Neural cell (in vitro differentiated cells): ENCODE results near the gene TRAPPC5. TPM values are rescaled to one million over a fixed set of nuclear protein-coding genes. Genes with fewer than 3 reads are reported as not detected.

Source experiments
- H2AFZ ChIP-seq: fragments of 200-600, 300-800 bp; sonication (generic), shearing (Covaris generic); 2 replicates; pipeline ENCODE4 v1.6.0; 2014; ENCODE audit warnings: low read depth, mild to moderate bottlenecking, antibody characterized with exemption, low read length, moderate library complexity
- H3F3A ChIP-seq: fragments of 200-600 bp; shearing (Covaris generic); 2 replicates; pipeline ENCODE4 v1.6.1; 2016; ENCODE audit warnings: mild to moderate bottlenecking, moderate library complexity, mixed read lengths, antibody characterized with exemption, low read length; ENCODE audit not compliant: insufficient read depth, poor library complexity, severe bottlenecking
- H3K27ac ChIP-seq: fragments of 200-600, 300-800 bp; sonication (generic), shearing (Covaris generic); 2 replicates; pipeline ENCODE4 v1.5.1; 2014; ENCODE audit warnings: mild to moderate bottlenecking, low read length, moderate library complexity
- H3K27me3 ChIP-seq: fragments of 300-800, 200-600 bp; sonication (generic), shearing (Covaris generic); 2 replicates; pipeline ENCODE4 v1.6.0; 2014; ENCODE audit warnings: mild to moderate bottlenecking, low read depth, low read length, moderate library complexity; ENCODE audit not compliant: insufficient read depth
- H3K36me3 ChIP-seq: fragments of 300-800, 200-600 bp; sonication (generic), shearing (Covaris generic); 2 replicates; pipeline ENCODE4 v1.5.1; 2014; ENCODE audit warnings: mild to moderate bottlenecking, antibody characterized with exemption, low read length, moderate library complexity; ENCODE audit not compliant: insufficient read depth
- H3K4me2 ChIP-seq: fragments of 300-800, 200-600 bp; sonication (generic), shearing (Covaris generic); 2 replicates; pipeline ENCODE4 v1.6.0; 2014; ENCODE audit warnings: mild to moderate bottlenecking, low read length
- H3K4me3 ChIP-seq: fragments of 300-800, 200-600 bp; sonication (generic), shearing (Covaris generic); 2 replicates; pipeline ENCODE4 v1.5.1; 2014; ENCODE audit warnings: mild to moderate bottlenecking, low read length, moderate library complexity
- H3K79me2 ChIP-seq: fragments of 200-600 bp; shearing (Covaris generic); replicated peaks from 2 replicates; pipeline ENCODE4 v1.6.0; 2014; ENCODE audit warnings: mild to moderate bottlenecking, low read length, moderate library complexity; ENCODE audit not compliant: insufficient read depth
- H3K9ac ChIP-seq: fragments of 300-800, 200-600 bp; sonication (generic), shearing (Covaris generic); 2 replicates; pipeline ENCODE4 v1.6.1; 2016; ENCODE audit warnings: mild to moderate bottlenecking, low read length, mixed read lengths
- H3K9me2 ChIP-seq: fragments of 200-600 bp; shearing (Covaris generic); 2 replicates; pipeline ENCODE4 v1.6.1; 2016; ENCODE audit warnings: mild to moderate bottlenecking, low read length, mixed read lengths; ENCODE audit not compliant: insufficient read depth
- H3K9me3 ChIP-seq: fragments of 200-600, 300-800 bp; sonication (generic), shearing (Covaris generic); 2 replicates; pipeline ENCODE4 v1.6.1; 2016; ENCODE audit warnings: mild to moderate bottlenecking, mixed run types, low read length, moderate library complexity, mixed read lengths
- H4K20me1 ChIP-seq: fragments of 200-600 bp; shearing (Covaris generic); 2 replicates; pipeline ENCODE4 v1.6.1; 2016; ENCODE audit warnings: mild to moderate bottlenecking, mixed run types; ENCODE audit not compliant: insufficient read depth
- EP300 ChIP-seq: fragments of 450-650 bp; conservative IDR thresholded peaks from 2 replicates; pipeline ENCODE4 v1.6.1; 2014; ENCODE audit warnings: antibody characterized with exemption, mild to moderate bottlenecking, moderate library complexity; ENCODE audit not compliant: poor library complexity, severe bottlenecking
- EZH2 ChIP-seq: fragments of 200-600, 300-800 bp; shearing (Covaris generic), sonication (generic); IDR thresholded peaks from 2 replicates; pipeline ENCODE4 v1.6.1; 2014; ENCODE audit warnings: antibody characterized with exemption, low read length, borderline replicate concordance, mild to moderate bottlenecking; ENCODE audit not compliant: insufficient read depth, poor library complexity, severe bottlenecking
- MXI1 ChIP-seq: fragments of 450-650 bp; conservative IDR thresholded peaks from 2 replicates; pipeline ENCODE4 v1.6.1; 2014; ENCODE audit warnings: antibody characterized with exemption, mild to moderate bottlenecking; ENCODE audit not compliant: poor library complexity, severe bottlenecking
- POLR2AphosphoS5 ChIP-seq: IDR thresholded peaks from 2 replicates; pipeline ENCODE4 v1.6.1; 2012
- RAD21 ChIP-seq: fragments of 450-650 bp; conservative IDR thresholded peaks from 2 replicates; pipeline ENCODE4 v1.6.1; 2014; ENCODE audit warnings: antibody characterized with exemption, mild to moderate bottlenecking, moderate library complexity
- SMC3 ChIP-seq: fragments of 450-650 bp; conservative IDR thresholded peaks from 2 replicates; pipeline ENCODE4 v1.6.1; 2014; ENCODE audit warnings: antibody characterized with exemption, mild to moderate bottlenecking, moderate library complexity; ENCODE audit not compliant: poor library complexity
- TAF1 ChIP-seq: IDR thresholded peaks from 2 replicates; pipeline ENCODE4 v1.6.1; 2012; ENCODE audit warnings: low read depth
- polyA plus RNA-seq: library from polyadenylated mRNA; depleted of rRNA; stranded (reverse); fragments of >200 nt; gene quantifications from 2 replicates; pipeline ENCODE4 v1.2.3, GENCODE V29; 2014
- TF ChIP-seq, protein P1 (sequence below): fragments of 450-650 bp; IDR thresholded peaks from 2 replicates; pipeline ENCODE4 v1.5.1; 2014; ENCODE audit warnings: antibody characterized with exemption, mild to moderate bottlenecking, moderate library complexity; ENCODE audit not compliant: poor library complexity, severe bottlenecking
- TF ChIP-seq, protein P2 (sequence below): IDR thresholded peaks from 2 replicates; pipeline ENCODE4 v1.6.1; 2012; ENCODE audit warnings: borderline replicate concordance

Gene TRAPPC5
- polyA plus RNA-seq, 1 donor from 2014 or later = 88.5 TPM

DNA sequence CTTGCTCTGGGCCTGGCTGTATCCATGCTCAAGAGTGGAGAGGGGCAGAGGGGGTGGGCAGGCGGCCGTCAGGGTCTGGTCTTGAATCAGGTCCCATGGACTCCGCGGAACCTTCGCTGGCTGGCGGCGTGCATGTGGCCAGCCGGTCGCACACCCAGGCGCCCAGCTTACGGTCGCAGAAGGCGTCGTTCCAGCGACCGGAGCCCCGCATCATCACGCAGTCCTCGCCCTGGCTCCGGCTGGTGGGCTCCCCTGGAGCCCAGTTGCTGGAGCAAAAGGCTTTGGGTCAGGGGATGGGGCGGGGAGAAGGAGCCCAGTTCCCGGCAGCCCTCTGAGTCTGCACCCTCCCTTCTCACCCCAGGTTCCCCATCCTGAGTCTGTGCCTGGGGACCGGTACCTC lies 8.5 kb downstream of the TRAPPC5 start:
- Histone ChIP-seq H3K36me3 (no peaks in the 10 kb centered on the region), H4K20me1 (no peaks in the 10 kb centered on the region), H3K4me3 (no peak overlapping the region), H3F3A (no peaks in the 10 kb centered on the region), H3K27ac (no peak overlapping the region), H3K79me2 (no peaks in the 10 kb centered on the region), H3K27me3 (no peaks in the 10 kb centered on the region), H3K9ac (no peak overlapping the region), H2AFZ (no peak overlapping the region), H3K9me2 (no peaks in the 10 kb centered on the region), H3K9me3 (no peaks in the 10 kb centered on the region), H3K4me2 (no peak overlapping the region)
- TF ChIP-seq EP300 (no peak), MXI1 (no peak), SMC3 (no peak), TAF1 (no peak), EZH2 (no peak)
- TF ChIP-seq, protein P1, sequence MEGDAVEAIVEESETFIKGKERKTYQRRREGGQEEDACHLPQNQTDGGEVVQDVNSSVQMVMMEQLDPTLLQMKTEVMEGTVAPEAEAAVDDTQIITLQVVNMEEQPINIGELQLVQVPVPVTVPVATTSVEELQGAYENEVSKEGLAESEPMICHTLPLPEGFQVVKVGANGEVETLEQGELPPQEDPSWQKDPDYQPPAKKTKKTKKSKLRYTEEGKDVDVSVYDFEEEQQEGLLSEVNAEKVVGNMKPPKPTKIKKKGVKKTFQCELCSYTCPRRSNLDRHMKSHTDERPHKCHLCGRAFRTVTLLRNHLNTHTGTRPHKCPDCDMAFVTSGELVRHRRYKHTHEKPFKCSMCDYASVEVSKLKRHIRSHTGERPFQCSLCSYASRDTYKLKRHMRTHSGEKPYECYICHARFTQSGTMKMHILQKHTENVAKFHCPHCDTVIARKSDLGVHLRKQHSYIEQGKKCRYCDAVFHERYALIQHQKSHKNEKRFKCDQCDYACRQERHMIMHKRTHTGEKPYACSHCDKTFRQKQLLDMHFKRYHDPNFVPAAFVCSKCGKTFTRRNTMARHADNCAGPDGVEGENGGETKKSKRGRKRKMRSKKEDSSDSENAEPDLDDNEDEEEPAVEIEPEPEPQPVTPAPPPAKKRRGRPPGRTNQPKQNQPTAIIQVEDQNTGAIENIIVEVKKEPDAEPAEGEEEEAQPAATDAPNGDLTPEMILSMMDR = no peak
- TF ChIP-seq, protein P2, sequence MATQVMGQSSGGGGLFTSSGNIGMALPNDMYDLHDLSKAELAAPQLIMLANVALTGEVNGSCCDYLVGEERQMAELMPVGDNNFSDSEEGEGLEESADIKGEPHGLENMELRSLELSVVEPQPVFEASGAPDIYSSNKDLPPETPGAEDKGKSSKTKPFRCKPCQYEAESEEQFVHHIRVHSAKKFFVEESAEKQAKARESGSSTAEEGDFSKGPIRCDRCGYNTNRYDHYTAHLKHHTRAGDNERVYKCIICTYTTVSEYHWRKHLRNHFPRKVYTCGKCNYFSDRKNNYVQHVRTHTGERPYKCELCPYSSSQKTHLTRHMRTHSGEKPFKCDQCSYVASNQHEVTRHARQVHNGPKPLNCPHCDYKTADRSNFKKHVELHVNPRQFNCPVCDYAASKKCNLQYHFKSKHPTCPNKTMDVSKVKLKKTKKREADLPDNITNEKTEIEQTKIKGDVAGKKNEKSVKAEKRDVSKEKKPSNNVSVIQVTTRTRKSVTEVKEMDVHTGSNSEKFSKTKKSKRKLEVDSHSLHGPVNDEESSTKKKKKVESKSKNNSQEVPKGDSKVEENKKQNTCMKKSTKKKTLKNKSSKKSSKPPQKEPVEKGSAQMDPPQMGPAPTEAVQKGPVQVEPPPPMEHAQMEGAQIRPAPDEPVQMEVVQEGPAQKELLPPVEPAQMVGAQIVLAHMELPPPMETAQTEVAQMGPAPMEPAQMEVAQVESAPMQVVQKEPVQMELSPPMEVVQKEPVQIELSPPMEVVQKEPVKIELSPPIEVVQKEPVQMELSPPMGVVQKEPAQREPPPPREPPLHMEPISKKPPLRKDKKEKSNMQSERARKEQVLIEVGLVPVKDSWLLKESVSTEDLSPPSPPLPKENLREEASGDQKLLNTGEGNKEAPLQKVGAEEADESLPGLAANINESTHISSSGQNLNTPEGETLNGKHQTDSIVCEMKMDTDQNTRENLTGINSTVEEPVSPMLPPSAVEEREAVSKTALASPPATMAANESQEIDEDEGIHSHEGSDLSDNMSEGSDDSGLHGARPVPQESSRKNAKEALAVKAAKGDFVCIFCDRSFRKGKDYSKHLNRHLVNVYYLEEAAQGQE = no peak

DNA sequence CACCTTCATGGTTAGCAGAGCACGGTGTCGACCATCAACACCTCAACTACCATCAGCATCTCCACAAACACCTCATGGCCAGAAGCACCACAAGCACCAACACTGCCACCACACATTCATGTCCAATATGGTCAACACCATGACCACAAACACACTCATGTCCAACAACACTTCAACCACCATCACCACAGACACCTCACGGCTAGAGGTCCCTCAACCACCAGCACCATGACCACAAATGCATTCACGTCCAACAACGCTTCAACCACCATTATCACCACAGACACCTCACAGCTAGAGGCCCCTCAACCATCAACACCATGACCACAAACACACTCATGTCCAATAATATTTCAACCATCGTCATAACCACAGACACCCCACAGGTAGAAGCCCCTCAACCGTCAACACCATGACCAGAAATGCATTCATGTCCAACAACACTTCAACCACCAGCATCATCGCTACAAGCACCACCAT lies 10.2 kb downstream of the TRAPPC5 start:
- TF ChIP-seq EZH2 = no peak
- no peak for TF ChIP-seq TAF1
- TF ChIP-seq, protein P1 = no peak
- no peak for TF ChIP-seq RAD21
- TF ChIP-seq MXI1 = no peak
- TF ChIP-seq, protein P2 = no peak
- no peak for TF ChIP-seq EP300
- no peak for TF ChIP-seq POLR2AphosphoS5
- TF ChIP-seq SMC3 = no peak
- no peak overlapping the region for H3K27ac ChIP-seq
- H4K20me1 ChIP-seq = no peaks in the 10 kb centered on the region
- H3K27me3 ChIP-seq = no peaks in the 10 kb centered on the region
- no peak overlapping the region for H3K9ac ChIP-seq
- H3K4me2 ChIP-seq = no peak overlapping the region
- H3K9me3 ChIP-seq = no peaks in the 10 kb centered on the region
- H3K36me3 ChIP-seq = no peaks in the 10 kb centered on the region
- H3K79me2 ChIP-seq = no peaks in the 10 kb centered on the region
- H3K9me2 ChIP-seq = no peaks in the 10 kb centered on the region
- no peaks in the 10 kb centered on the region for H3F3A ChIP-seq
- no peak overlapping the region for H2AFZ ChIP-seq
- H3K4me3 ChIP-seq = no peak overlapping the region
